GM18502 (cell line): Measurements from ENCODE around the gene TSPAN13.

Source experiments
- ATAC-seq: cut with Tn5 transposase; IDR thresholded peaks from one replicate; pipeline ENCODE4 v1.9.1; 2021; ENCODE audit warnings: mild to moderate bottlenecking; ENCODE audit not compliant: unreplicated experiment, poor library complexity

TSPAN13 gene

DNA sequence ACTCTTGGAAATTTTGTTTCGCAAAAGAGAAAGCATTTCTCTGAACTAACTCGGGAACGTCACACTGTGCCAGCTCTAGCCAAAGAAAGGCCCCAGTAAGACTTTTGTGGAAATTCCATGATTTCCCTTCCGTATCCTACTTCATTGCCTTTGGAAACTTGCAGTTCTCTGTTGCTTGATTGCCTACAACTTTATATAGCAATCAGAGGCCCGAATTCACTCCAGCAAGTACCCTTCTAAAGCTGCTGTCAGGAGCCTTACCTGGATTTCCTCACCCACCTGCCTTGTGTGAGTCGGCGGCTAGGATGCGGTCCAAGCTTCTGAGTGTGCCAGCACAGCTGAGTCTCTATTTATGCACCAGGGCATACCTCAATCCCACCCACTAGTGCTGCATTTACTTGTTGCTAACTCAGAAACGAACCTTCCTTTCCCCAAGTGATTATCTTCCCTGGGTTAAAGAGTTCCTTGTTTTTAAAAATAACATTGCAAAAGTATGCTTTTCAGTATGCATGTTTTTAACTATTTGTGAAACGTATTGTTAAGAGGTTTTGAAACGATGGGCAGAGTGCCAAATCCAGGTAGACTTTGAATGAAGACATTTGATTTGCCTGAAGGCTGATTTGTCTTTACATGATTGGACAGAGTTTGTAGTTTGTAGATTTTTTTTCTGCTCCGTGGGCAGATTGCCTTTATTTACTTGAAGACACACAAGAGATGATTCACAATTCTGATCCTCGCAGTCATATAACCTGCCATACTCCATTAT, 51.3 kb downstream of the TSPAN13 start, which contains the start of gene AGR2:
Gene AGR2 (minus strand): TSS at position 326 of the 766 bp plus-strand sequence. CDS start 3,203 bp downstream, outside the sequence.
- ATAC-seq, result no peak

DNA sequence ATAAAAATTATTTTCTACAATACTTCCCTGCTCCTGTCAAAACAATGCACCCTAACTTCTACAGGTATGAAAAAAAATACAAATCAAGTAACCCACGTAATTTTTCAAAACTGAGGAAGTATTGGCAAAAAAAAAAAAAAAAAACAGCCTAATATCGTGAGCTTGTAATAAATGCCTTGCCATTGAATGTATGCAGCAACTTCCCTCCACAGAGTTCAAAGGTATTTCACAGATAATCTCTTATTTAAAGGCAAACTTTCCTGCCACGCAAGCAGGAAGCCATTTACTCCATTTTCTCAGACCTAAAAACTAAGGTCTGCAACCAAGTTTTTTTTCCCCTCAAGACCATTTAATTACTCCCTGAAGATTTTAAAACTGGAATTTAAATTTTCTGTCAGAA, 51.9 kb downstream of the TSPAN13 start:
- no peak for ATAC-seq

DNA sequence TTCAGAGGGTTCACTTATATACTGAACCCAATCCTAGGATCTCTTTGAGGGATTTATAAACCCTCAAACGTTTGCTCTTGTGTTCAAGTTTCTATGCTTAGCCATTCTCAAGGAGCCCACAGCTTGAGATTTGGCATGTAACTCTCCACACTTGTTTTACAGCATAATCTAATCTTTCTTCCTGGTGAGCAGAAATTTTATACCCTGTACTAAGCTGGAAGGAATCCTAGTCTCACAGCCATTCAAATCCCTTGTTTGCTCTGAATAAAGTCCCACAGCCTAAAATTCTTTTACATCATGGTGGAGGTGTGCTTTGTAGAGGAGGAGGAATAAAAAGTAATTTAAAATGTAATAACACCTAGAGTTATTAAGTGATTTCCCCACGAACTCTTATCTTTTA, 56.6 kb downstream of the TSPAN13 start:
- ATAC-seq, result no peak

DNA sequence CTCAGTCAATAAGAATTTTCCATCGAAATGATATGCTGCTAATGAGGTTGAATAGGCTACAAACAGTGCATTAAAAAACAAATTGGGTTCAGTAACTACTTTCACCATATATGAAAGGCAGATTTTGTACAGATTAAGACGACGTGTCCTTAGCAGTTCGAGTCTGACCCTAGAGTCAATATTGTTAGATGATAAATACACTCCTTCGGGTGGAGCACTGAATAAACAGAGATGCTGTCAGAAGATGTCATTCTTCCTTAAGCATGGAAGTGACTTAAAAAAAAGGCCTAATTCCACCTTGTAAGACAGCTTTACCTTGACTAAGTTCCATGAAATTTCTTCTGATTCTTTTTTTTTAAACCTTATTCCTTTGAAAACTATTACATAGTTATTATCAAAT, 57.0 kb downstream of the TSPAN13 start:
- no peak for ATAC-seq

DNA sequence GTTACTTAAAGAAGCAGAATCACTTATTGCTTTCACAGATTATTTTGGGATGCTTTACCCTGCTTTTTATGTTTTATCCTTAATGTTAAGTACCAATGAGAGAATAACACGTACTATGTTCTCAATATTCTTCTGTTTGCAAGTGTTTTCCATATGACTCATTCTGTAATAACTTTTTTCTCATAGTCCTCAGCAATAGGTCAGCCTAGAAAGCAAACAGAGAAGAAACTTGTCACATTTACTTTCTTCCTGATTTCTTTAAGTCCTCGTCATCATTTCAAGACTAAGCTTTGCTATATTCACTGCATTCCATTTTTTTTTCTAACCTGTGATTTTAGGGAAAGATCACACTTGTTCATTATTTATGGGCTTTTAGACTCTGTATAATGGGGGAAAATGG, 58.0 kb downstream of the TSPAN13 start:
- ATAC-seq, result no peak

DNA sequence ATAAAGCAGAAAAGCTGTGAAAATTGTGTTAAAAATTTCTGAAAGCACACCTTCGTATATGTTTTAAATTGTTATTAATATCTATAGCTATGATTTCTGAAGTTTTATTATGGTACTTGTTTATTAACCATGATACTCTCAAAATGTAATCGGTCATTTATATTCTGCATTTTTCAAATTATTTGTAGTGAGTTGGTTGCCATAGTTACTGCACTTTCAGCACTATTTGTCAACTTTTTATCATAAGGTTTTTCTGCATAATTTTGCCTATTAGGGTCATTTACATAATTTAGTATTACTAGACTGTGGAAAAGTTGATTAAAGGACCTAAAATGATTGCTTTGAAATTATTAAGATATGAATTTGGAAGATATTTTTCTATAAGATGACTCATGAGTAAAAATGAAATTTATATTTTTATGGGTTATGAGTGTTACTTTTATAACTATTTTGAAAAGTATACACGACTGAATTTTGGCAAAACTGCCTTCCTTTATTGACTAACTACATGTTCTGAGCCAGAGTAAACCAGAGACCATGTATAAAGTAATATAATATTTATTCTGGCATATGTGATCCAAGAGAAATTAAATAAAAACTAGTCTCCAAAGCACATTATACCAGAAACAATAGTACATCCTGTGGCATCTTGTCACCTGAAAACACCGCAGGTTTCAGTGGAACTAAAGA, 59.1 kb downstream of the TSPAN13 start:
- no peak for ATAC-seq

DNA sequence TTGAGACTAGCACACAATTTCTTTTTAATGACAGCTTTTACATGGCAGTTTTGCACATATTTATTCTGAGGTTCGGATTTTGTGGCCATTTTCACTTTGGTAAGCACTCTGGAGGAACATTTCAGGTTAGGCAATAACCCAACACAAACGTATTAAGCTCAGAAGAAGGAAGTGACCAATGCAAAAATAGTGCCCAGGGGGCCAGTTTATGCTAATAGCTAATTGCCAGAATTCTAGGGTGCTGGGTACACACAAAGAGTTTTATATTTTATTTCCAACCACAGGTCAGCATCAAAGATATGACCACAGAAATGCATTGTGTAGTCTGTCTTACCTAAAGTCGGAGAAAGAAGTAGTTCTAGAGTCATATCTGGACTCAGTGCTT, 59.7 kb downstream of the TSPAN13 start:
- ATAC-seq, result no peak

DNA sequence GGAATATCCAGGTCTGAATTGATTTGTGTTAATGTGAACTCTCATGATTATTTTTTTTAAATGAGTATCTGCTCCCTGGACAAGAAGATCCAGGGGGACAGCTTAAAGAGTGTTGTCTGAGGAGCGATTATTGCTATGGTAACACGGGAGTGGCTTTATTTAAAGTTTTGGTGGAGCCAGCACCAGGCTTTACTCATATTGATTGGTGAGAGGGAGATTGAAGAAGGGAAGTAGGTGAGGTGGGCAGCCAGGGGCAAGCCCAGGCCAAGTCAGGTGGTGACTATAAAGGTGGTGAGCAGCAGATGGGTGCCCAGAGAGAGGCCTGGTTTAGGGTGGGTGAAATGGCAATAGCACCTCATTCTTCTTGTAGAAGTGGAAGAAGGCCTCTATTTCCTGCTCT, 61.4 kb downstream of the TSPAN13 start:
- no peak for ATAC-seq

DNA sequence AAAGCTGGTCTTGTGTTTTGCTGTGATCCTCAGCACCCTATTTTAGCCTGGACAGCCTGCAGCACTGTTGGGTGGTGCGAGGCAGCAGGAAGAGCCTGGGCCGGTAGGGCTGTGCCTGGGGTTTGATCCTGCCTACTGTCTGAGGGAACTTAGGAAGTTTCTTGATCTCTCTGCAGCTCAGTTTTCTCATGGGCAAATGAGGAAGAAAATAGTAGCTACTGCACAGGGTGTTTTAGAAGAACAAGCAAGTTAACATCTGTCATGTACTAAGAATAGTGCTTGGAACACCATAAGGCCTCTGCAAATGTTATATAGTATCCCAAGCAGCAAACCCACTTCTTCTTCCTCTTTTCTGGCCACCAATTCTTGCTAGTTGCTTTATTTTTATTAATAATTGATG, 63.3 kb downstream of the TSPAN13 start:
- no peak for ATAC-seq

DNA sequence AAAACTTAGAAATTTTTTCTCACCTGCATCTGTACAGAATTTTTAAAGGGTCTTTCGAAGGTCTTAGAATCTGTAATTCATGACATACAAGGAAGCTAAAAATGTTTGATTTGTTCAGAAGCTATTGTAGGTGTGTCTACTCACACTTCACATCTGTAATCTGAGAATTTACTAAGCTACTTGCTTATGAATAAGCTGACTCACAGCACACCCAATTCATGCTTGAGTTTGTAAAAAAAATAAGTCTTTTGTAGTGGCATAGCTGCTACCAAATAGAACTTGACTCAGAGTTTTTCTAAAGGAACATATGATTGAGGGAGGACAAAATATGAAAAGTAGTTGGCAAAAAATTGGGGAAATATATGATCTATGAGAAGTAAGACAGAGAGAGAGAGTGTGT, 64.0 kb downstream of the TSPAN13 start:
- no peak for ATAC-seq

DNA sequence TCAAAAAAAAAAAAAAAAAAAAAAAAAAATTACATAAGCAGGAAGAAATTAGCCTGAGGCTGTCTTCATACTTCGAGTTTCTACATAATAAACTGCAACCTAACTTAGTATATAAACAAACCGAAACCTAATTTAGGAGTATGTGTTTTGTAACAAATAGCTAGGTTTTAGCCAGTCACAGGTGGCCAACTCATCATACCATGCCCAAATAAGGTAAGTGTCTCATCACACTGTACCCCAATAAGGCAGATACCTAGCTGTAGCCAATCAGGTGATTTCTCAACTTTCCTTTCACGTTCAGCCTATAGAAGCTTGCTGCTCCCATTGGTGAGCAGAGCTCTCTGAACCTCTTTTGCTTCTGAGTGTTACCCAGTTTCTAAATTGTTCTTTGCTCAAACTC, 65.2 kb downstream of the TSPAN13 start:
- ATAC-seq, result no peak

DNA sequence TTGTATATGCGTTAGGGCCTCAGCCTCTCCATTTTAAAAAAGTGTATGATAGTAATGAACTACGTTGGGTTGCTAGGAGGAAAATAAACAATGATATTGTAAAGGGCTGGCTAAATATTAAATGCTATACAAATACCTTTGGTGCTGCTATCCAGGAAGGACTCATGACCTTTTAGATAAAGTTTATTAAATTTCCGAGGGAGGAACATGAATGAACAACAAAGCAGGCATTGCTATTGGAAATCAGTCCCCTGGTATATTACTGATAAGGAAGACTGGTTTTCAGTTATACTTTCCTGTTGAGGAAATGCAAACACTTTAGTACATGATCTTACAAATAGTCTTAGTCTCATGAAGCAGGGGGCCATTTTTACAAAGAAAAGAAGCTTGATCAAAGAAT, 68.5 kb downstream of the TSPAN13 start:
- no peak for ATAC-seq

DNA sequence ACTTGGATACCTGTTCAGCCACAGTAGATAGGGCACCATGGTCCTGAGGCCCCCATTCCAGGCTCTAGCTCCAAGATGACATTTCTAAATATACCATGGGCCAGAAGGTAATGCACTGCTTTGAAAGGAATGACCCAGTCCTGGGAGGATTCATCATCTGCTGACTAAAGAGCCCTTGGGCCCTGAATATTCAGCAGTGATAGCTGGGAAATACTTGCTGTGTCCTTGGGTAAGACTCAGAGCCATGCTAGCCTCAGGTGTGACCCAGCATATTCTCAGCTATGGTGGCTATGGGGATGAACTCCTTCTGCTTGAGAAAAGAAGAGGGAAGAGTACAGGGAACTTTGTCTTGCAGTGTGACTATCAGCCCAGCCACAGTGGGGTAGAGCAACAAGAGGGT, 72.5 kb downstream of the TSPAN13 start:
- no peak for ATAC-seq

DNA sequence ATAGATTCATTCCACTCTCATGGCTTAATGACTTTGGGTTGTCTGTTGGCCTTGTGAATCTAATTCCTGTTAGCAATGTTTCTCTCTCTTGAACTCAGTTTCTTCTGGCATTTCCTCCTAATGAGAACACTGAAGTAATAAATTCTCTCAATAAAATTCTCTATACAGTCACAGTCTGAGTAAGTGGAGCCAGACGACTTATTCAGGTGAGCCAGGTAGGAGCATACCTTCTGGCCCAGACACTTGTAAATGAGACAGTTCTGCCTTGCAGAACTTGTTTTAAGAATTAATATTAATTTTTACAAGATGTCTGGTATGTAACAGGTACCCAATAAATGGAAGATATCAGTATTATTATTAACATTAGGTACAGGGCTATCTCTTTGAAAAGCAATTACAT, 79.8 kb downstream of the TSPAN13 start:
- no peak for ATAC-seq
